ENCODE results near the gene TMEM178B. TPM values are rescaled to one million over a fixed set of nuclear protein-coding genes. Genes with fewer than 3 reads are reported as not detected.
"Not testable (repeated sequence)": the region's sequence is repeated elsewhere in the genome, so short reads cannot be mapped to it uniquely, and the experiment has no call there.

Gene TMEM178B
- polyA plus RNA-seq, 1 donor, result 0.57 TPM

GRCh38 chr7:141185369-141185967, 111.6 kb downstream of the TMEM178B start:
- DNase-seq, result no peak

GRCh38 chr7:141189231-141189630, 115.4 kb downstream of the TMEM178B start:
- DNase-seq, result no peak

- DNase-seq, result no peak
Measured at GRCh38 chr7:141190495-141190894, 116.6 kb downstream of the TMEM178B start.

- no peak for DNase-seq
Measured at GRCh38 chr7:141191277-141191676, 117.4 kb downstream of the TMEM178B start.

- no peak for DNase-seq
Measured at GRCh38 chr7:141193066-141193465, 119.2 kb downstream of the TMEM178B start.

- not testable (repeated sequence) for DNase-seq
Measured at GRCh38 chr7:141195722-141196121, 121.9 kb downstream of the TMEM178B start.

GRCh38 chr7:141198194-141198958, 124.5 kb downstream of the TMEM178B start:
- no peak for DNase-seq

- DNase-seq, result no peak
Measured at GRCh38 chr7:141200191-141201108, 126.6 kb downstream of the TMEM178B start.

GRCh38 chr7:141201145-141201885, 127.5 kb downstream of the TMEM178B start:
- DNase-seq, result no peak

GRCh38 chr7:141202535-141202934, 128.7 kb downstream of the TMEM178B start:
- DNase-seq, result no peak

- DNase-seq, result no peak
Measured at GRCh38 chr7:141203177-141203576, 129.3 kb downstream of the TMEM178B start.

- no peak for DNase-seq
Measured at GRCh38 chr7:141203586-141203985, 129.7 kb downstream of the TMEM178B start.

- DNase-seq, result no peak
Measured at GRCh38 chr7:141207661-141208060, 133.8 kb downstream of the TMEM178B start.

- DNase-seq, result no peak
Measured at GRCh38 chr7:141208539-141208938, 134.7 kb downstream of the TMEM178B start.

GRCh38 chr7:141209454-141209853, 135.6 kb downstream of the TMEM178B start:
- DNase-seq, result no peak

GRCh38 chr7:141210862-141211261, 137.0 kb downstream of the TMEM178B start:
- no peak for DNase-seq

GRCh38 chr7:141213226-141213625, 139.4 kb downstream of the TMEM178B start:
- no peak for DNase-seq

- no peak for DNase-seq
Measured at GRCh38 chr7:141217938-141218337, 144.1 kb downstream of the TMEM178B start.

GRCh38 chr7:141218941-141219340, 145.1 kb downstream of the TMEM178B start:
- no peak for DNase-seq

- no peak for DNase-seq
Measured at GRCh38 chr7:141220263-141220880, 146.5 kb downstream of the TMEM178B start.

- no peak for DNase-seq
Measured at GRCh38 chr7:141221007-141221612, 147.2 kb downstream of the TMEM178B start.
